Prostate gland (tissue), 2 donors: Measurements from ENCODE around the gene RNU6-8. TPM values are rescaled to one million over a fixed set of nuclear protein-coding genes. Genes with fewer than 3 reads are reported as not detected.

Experiments
- DNase-seq: peaks from one replicate; pipeline ENCODE4 v3.0.0-alpha.2; 2019; ENCODE audit warnings: low spot score
- H3K27ac ChIP-seq, 2 donors: fragments of 200-600 bp; sonication (generic); 2 replicates each; pipeline ENCODE4 v1.5.1; 2017 to 2019
- H3K27me3 ChIP-seq: fragments of 200-600 bp; sonication (generic); replicated peaks from 2 replicates; pipeline ENCODE4 v1.5.1; 2019; ENCODE audit not compliant: insufficient read depth
- H3K36me3 ChIP-seq, 2 donors: fragments of 200-600 bp; sonication (generic); 1 replicate in 1 of 2; 2 replicates in 1 of 2; pipeline versions ENCODE4 v1.5.1 to v1.8.1; 2017 to 2019
- H3K4me1 ChIP-seq: fragments of 200-600 bp; sonication (generic); replicated peaks from 2 replicates; pipeline ENCODE4 v1.5.1; 2019
- H3K4me3 ChIP-seq, 2 donors: fragments of 200-600 bp; sonication (generic); 2 replicates each; pipeline ENCODE4 v1.5.1; 2017 to 2019
- H3K9me3 ChIP-seq: fragments of 200-600 bp; sonication (generic); 2 replicates; pipeline ENCODE4 v1.5.1; 2017
- POLR2A ChIP-seq: fragments of 450-650 bp; IDR thresholded peaks from one replicate; pipeline ENCODE4 v1.6.1; 2016; ENCODE audit warnings: antibody characterized with exemption, mild to moderate bottlenecking
- POLR2AphosphoS5 ChIP-seq: sonication (generic); formaldehyde crosslinking; IDR thresholded peaks from one replicate; pipeline ENCODE4 v1.6.1; 2017; ENCODE audit warnings: antibody characterized with exemption
- WGBS: methylation state at CpG from one replicate; pipeline ENCODE4 v1.1.5; 2018; 5-methylcytosine and 5-hydroxymethylcytosine counted together
- intact Hi-C: fragments of 100-400 bp; cut with DNase I; formaldehyde crosslinking; loops from one replicate; pipeline ENCODE4 v1.14.2; 2022
- total RNA-seq, 2 donors: library from RNA; depleted of rRNA; stranded (reverse); fragments of >200 nt; gene quantifications; one replicate each; pipeline ENCODE4 v1.1.0, GENCODE V29; 2016
- TF ChIP-seq, protein P1 (sequence below), 4 experiments: fragments of 200-600 bp in 2 of 4; fragments of 450-650 bp in 2 of 4; sonication (generic) in 2 of 4; IDR thresholded peaks; 1 replicate in 3 of 4; 2 replicates in 1 of 4; pipeline ENCODE4 v1.5.1; 2016 to 2019; ENCODE audit warnings: antibody characterized with exemption in 4 of 4, mild to moderate bottlenecking in 2 of 4, moderate library complexity in 2 of 4

The RNU6-8 gene
- total RNA-seq, 2 donors from 2014 or later: not detected

DNA sequence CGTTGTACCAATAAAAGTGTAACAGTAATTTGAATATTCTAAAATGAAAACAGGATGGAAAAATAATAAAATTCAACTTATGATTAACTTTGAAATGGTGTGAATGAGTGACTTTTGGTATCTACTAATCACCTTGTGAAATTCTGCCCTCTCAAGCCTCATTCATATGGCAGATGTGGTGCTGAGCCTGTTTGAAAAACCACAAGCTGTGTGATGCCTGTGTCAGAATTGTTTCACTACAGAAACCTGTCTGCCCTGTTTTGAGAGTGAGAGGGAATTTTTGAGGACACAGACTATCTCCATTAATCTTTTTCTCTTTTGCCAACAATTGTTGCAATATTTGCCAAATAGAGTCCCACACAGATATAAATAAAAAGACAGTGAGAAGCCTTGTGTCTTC, 5.2 kb downstream of the RNU6-8 start:
- H3K27ac ChIP-seq: no peak overlapping the region
- intact Hi-C loops: no loop called here
- WGBS: 48% methylated on average over 1 of the region's 1 CpG

DNA sequence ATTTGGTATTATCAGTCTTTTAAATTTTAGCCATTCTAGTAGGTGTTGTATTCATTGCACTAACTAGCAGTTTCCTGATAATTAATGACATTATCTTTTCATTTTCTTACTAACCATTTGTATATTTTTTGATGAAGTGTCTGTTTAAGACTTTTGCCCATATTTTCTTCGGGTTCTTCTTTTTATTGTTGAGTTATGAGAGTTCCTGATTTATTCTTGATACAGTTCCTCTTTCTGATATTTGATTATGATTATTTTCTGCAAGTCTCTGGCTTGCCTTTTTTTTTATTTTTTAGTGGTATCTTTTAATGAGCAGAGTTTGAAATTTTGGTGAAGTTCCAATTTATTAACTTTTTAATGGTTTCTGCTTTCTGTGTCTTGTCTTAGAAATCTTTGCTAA, 7.4 kb downstream of the RNU6-8 start:
- Histone ChIP-seq H3K9me3 (no peaks in the 10 kb centered on the region), H3K4me3 (no peak overlapping the region), H3K4me1 (no peaks in the 10 kb centered on the region), H3K36me3 (no peaks in the 10 kb centered on the region), H3K27ac (no peak overlapping the region), H3K27me3 (no peaks in the 10 kb centered on the region)
- intact Hi-C loops: no loop called here
- no peak for TF ChIP-seq POLR2AphosphoS5
- TF ChIP-seq, protein P1, sequence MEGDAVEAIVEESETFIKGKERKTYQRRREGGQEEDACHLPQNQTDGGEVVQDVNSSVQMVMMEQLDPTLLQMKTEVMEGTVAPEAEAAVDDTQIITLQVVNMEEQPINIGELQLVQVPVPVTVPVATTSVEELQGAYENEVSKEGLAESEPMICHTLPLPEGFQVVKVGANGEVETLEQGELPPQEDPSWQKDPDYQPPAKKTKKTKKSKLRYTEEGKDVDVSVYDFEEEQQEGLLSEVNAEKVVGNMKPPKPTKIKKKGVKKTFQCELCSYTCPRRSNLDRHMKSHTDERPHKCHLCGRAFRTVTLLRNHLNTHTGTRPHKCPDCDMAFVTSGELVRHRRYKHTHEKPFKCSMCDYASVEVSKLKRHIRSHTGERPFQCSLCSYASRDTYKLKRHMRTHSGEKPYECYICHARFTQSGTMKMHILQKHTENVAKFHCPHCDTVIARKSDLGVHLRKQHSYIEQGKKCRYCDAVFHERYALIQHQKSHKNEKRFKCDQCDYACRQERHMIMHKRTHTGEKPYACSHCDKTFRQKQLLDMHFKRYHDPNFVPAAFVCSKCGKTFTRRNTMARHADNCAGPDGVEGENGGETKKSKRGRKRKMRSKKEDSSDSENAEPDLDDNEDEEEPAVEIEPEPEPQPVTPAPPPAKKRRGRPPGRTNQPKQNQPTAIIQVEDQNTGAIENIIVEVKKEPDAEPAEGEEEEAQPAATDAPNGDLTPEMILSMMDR (IDR thresholded peaks at IDR 0.05): no peak
- TF ChIP-seq POLR2A: no peak
- 68% methylated on average over 1 of the region's 1 CpG for whole genome bisulfite sequencing
- no peak for DNase-seq

More for the DNA sequence above, 5.2 kb downstream of the RNU6-8 start:
- no peak for TF ChIP-seq POLR2A
- peak; percentile 38 for TF ChIP-seq POLR2AphosphoS5
- Histone ChIP-seq H3K27me3 (no peaks in the 10 kb centered on the region), H3K4me1 (no peaks in the 10 kb centered on the region), H3K4me3 (no peak overlapping the region), H3K9me3 (no peaks in the 10 kb centered on the region), H3K36me3 (no peaks in the 10 kb centered on the region)
- DNase-seq: peak; percentile 19

DNA sequence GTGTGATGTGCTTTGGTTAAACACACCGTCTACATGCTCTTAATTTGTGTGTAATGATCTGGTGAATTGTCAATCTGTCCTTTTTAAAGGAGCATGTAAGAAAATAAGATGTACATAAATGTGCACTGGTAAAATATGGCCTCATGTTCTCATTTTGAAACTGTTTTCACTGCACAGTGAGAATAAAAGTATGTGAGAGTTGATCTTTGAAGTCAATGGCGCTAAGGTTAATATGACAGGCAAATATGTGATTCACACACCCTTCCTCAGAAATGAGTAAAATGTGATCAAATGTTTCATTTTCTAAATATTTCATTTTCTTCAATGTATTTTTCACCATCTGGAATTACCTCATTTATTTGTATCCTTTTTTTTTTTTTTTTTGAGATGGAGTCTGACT, 9.5 kb downstream of the RNU6-8 start:
- TF ChIP-seq, protein P1 (IDR thresholded peaks at IDR 0.05): no peak
- TF ChIP-seq POLR2AphosphoS5 (no peak), POLR2A (no peak)
- H3K4me1 ChIP-seq: no peaks in the 10 kb centered on the region
- 89% methylated on average over 2 of the region's 2 CpGs for WGBS
- no peaks in the 10 kb centered on the region for H3K27me3 ChIP-seq
- H3K4me3 ChIP-seq: no peak overlapping the region
- no peaks in the 10 kb centered on the region for H3K9me3 ChIP-seq
- H3K27ac ChIP-seq: no peak overlapping the region
- intact Hi-C loops: no loop called here
- no peak for DNase-seq
- no peaks in the 10 kb centered on the region for H3K36me3 ChIP-seq

DNA sequence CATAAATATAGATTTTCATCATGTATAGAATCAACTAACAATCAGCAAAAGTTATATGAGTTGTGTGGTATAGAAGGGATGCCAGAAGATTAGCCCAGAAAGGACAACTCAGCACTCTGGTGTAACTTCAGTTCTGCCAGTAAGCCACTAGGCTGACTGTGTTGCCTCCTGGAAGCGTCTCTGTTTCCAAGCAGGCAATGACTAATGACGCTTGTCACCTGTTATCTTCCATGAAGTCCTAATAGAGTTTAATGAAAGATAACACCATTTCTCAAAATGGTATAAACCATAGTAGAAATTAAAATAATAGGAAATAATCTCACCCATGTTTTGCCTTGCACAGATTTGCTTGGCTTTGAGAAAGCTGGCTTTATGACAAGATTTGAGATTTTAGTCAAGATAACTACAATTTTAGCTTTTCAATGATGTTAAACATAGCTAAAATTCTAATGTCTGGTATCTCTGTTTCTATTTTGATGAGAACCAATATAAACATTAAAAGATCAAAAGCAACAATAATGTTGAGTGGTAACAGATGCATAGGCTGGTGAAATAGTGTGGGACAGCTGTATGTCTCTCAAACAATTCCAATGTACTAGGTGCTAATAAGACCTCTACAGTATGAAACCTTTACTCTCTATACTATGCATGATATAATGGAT, 10.2 kb downstream of the RNU6-8 start:
- no peak for DNase-seq
- Histone ChIP-seq H3K4me1 (no peaks in the 10 kb centered on the region), H3K4me3 (no peak overlapping the region), H3K36me3 (no peaks in the 10 kb centered on the region), H3K9me3 (no peaks in the 10 kb centered on the region), H3K27me3 (no peaks in the 10 kb centered on the region), H3K27ac (no peak overlapping the region)
- TF ChIP-seq, protein P1 (IDR thresholded peaks at IDR 0.05): no peak
- no peak for TF ChIP-seq POLR2A
- no peak for TF ChIP-seq POLR2AphosphoS5
- intact Hi-C loops: no loop called here
- WGBS: 78% methylated on average over 2 of the region's 2 CpGs

DNA sequence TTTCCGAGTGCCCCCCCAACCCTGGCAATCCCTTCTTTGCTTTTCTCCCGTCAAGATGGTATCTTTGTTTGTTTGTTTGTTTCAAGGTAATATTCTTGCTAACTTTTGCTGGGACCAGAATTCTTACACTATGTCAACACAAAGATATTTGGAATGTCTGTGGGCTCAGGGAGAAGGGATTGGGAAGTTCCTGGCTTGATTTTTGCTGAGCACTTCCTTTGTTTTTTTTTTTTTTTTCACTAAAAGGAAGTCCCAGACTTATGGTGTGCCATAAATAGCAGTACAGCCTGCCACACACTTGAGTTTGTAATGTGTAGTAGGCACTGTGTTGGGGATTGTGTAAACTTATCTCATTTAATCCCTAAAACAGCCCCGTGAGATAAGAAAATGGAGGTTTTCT, 12.4 kb downstream of the RNU6-8 start:
- 66% methylated on average over 3 of the region's 3 CpGs for WGBS
- H3K4me1 ChIP-seq: no peaks in the 10 kb centered on the region
- no peaks in the 10 kb centered on the region for H3K9me3 ChIP-seq
- H3K27me3 ChIP-seq: no peaks in the 10 kb centered on the region
- TF ChIP-seq, protein P1 (IDR thresholded peaks at IDR 0.05): no peak
- TF ChIP-seq POLR2AphosphoS5 (no peak), POLR2A (no peak)
- H3K4me3 ChIP-seq: no peak overlapping the region
- no peak overlapping the region for H3K27ac ChIP-seq
- no peaks in the 10 kb centered on the region for H3K36me3 ChIP-seq
- intact Hi-C loops: no loop called here
- DNase-seq: no peak
